HEK293 (cell line): Measurements from ENCODE around the gene KDM4B.

Experiments
- CTCF ChIA-PET: fragments of 350-600 bp; formaldehyde crosslinking; extraction: SDS; loops from one replicate; lab custom pipeline; 2021; ENCODE audit warnings: antibody characterized with exemption; lab: Yijun Ruan, JAX
- POLR2A ChIA-PET: fragments of 300-600 bp; formaldehyde crosslinking; extraction: SDS; loops from one replicate; lab custom pipeline; 2020; ENCODE audit warnings: antibody characterized with exemption, inconsistent platforms; lab: Yijun Ruan, JAX
- H3K27ac ChIP-seq: fragments of 200-500 bp; sonication (Bioruptor generic); 2 replicates; pipeline ENCODE4 v1.5.1; 2014; ENCODE audit warnings: low read depth, low read length, control low read depth, inconsistent platforms; ENCODE audit errors: extremely low read depth
- H3K36me3 ChIP-seq, 2 experiments: fragments of 200-500 bp in 1 of 2; sonication (Bioruptor generic) in 1 of 2; 1 replicate in 1 of 2; 2 replicates in 1 of 2; pipeline ENCODE4 v1.5.1; 2014 to 2017; ENCODE audit warnings: inconsistent platforms in 2 of 2, low read length in 2 of 2; ENCODE audit not compliant: control insufficient read depth in 2 of 2, insufficient read depth in 1 of 2
- H3K4me1 ChIP-seq: fragments of 200-500 bp; sonication (Bioruptor generic); 2 replicates; pipeline ENCODE4 v1.5.1; 2014; ENCODE audit warnings: mild to moderate bottlenecking, low read length, inconsistent platforms; ENCODE audit not compliant: control insufficient read depth, insufficient read depth
- H3K4me3 ChIP-seq: 2 replicates; pipeline ENCODE4 v1.5.1; 2011; ENCODE audit warnings: low read depth, mild to moderate bottlenecking, control low read depth, low read length, moderate library complexity
- H3K9me3 ChIP-seq: fragments of 200-500 bp; sonication (Bioruptor generic); 2 replicates; pipeline ENCODE4 v1.5.1; 2014; ENCODE audit warnings: low read depth, low read length, inconsistent platforms; ENCODE audit not compliant: control insufficient read depth, insufficient read depth
- HOXD13 ChIP-seq: sonication (generic); formaldehyde crosslinking; IDR thresholded peaks from 2 replicates; pipeline ENCODE4 v1.8.0; 2022; ENCODE audit warnings: missing genetic modification reagents, borderline replicate concordance
- KLF17 ChIP-seq: fragments of 450-650 bp; formaldehyde crosslinking; IDR thresholded peaks from 2 replicates; pipeline ENCODE4 v1.5.1; 2016; ENCODE audit warnings: missing biosample characterization, missing genetic modification characterization
- KLF8 ChIP-seq: fragments of 450-650 bp; formaldehyde crosslinking; IDR thresholded peaks from 2 replicates; pipeline ENCODE4 v1.5.1; 2016; ENCODE audit warnings: missing biosample characterization, missing genetic modification characterization
- OVOL3 ChIP-seq: fragments of 450-650 bp; formaldehyde crosslinking; IDR thresholded peaks from 2 replicates; pipeline ENCODE4 v1.5.1; 2016; ENCODE audit warnings: missing biosample characterization, missing genetic modification characterization
- PBX3 ChIP-seq: sonication (generic); formaldehyde crosslinking; IDR thresholded peaks from 2 replicates; pipeline ENCODE4 v1.8.1; 2022; ENCODE audit warnings: mild to moderate bottlenecking, moderate library complexity, missing genetic modification reagents
- PRDM1 ChIP-seq: fragments of 450-650 bp; formaldehyde crosslinking; IDR thresholded peaks from 2 replicates; pipeline ENCODE4; 2016; ENCODE audit warnings: missing biosample characterization, missing genetic modification characterization
- SCRT1 ChIP-seq: fragments of 450-650 bp; formaldehyde crosslinking; IDR thresholded peaks from 2 replicates; pipeline ENCODE4 v1.5.1; 2016; ENCODE audit warnings: missing biosample characterization, missing genetic modification characterization, borderline replicate concordance
- ZBTB1 ChIP-seq: fragments of 450-650 bp; formaldehyde crosslinking; IDR thresholded peaks from 2 replicates; pipeline ENCODE4 v1.5.1; 2016; ENCODE audit warnings: missing biosample characterization, missing genetic modification characterization
- ZBTB21 ChIP-seq: fragments of 450-650 bp; formaldehyde crosslinking; IDR thresholded peaks from 2 replicates; pipeline ENCODE4 v1.5.1; 2017; ENCODE audit warnings: missing biosample characterization, missing genetic modification characterization
- ZBTB49 ChIP-seq: fragments of 450-650 bp; formaldehyde crosslinking; IDR thresholded peaks from 2 replicates; pipeline ENCODE4 v1.5.1; 2016; ENCODE audit warnings: missing biosample characterization, missing genetic modification characterization, low read depth
- ZIC2 ChIP-seq: fragments of 450-650 bp; formaldehyde crosslinking; IDR thresholded peaks from 2 replicates; pipeline ENCODE4 v1.5.1; 2016; ENCODE audit warnings: missing biosample characterization, missing genetic modification characterization
- ZNF112 ChIP-seq: fragments of 450-650 bp; formaldehyde crosslinking; IDR thresholded peaks from 2 replicates; pipeline ENCODE4 v1.5.0; 2017; ENCODE audit warnings: missing biosample characterization, missing genetic modification characterization
- ZNF121 ChIP-seq: fragments of 450-650 bp; formaldehyde crosslinking; IDR thresholded peaks from 2 replicates; pipeline ENCODE4 v1.5.1; 2016; ENCODE audit warnings: missing biosample characterization, missing genetic modification characterization
- ZNF157 ChIP-seq: fragments of 450-650 bp; formaldehyde crosslinking; IDR thresholded peaks from 2 replicates; pipeline ENCODE4 v1.5.1; 2016; ENCODE audit warnings: missing biosample characterization, missing genetic modification characterization
- ZNF19 ChIP-seq: fragments of 450-650 bp; formaldehyde crosslinking; IDR thresholded peaks from 2 replicates; pipeline ENCODE4; 2016; ENCODE audit warnings: missing biosample characterization, missing genetic modification characterization, low read depth
- ZNF280C ChIP-seq: fragments of 450-650 bp; formaldehyde crosslinking; IDR thresholded peaks from 2 replicates; pipeline ENCODE4 v1.5.1; 2016; ENCODE audit warnings: missing biosample characterization, missing genetic modification characterization
- ZNF324 ChIP-seq: fragments of 450-650 bp; formaldehyde crosslinking; IDR thresholded peaks from 2 replicates; pipeline ENCODE4 v1.5.1; 2016; ENCODE audit warnings: missing biosample characterization, missing genetic modification characterization
- ZNF362 ChIP-seq: fragments of 450-650 bp; formaldehyde crosslinking; IDR thresholded peaks from 2 replicates; pipeline ENCODE4 v1.5.1; 2016; ENCODE audit warnings: missing biosample characterization, missing genetic modification characterization
- ZNF514 ChIP-seq: fragments of 450-650 bp; formaldehyde crosslinking; IDR thresholded peaks from 2 replicates; pipeline ENCODE4 v1.5.1; 2016; ENCODE audit warnings: missing biosample characterization, missing genetic modification characterization
- ZNF596 ChIP-seq: fragments of 450-650 bp; IDR thresholded peaks from 2 replicates; pipeline ENCODE4 v1.5.0; 2018; ENCODE audit warnings: missing biosample characterization, mild to moderate bottlenecking, missing genetic modification characterization, moderate library complexity
- ZNF624 ChIP-seq: fragments of 450-650 bp; formaldehyde crosslinking; IDR thresholded peaks from 2 replicates; pipeline ENCODE4 v1.5.1; 2017; ENCODE audit warnings: missing biosample characterization, missing genetic modification characterization
- ZNF629 ChIP-seq: fragments of 450-650 bp; formaldehyde crosslinking; IDR thresholded peaks from 2 replicates; pipeline ENCODE4 v1.5.1; 2017; ENCODE audit warnings: missing biosample characterization, missing genetic modification characterization
- ZNF645 ChIP-seq: fragments of 450-650 bp; formaldehyde crosslinking; IDR thresholded peaks from 2 replicates; pipeline ENCODE4; 2016; ENCODE audit warnings: missing biosample characterization, missing genetic modification characterization
- ZNF658 ChIP-seq: fragments of 450-650 bp; formaldehyde crosslinking; IDR thresholded peaks from 2 replicates; pipeline ENCODE4; 2016; ENCODE audit warnings: missing biosample characterization, missing genetic modification characterization
- ZNF664 ChIP-seq: fragments of 450-650 bp; formaldehyde crosslinking; IDR thresholded peaks from 2 replicates; pipeline ENCODE4 v1.5.1; 2016; ENCODE audit warnings: missing biosample characterization, missing genetic modification characterization
- ZNF837 ChIP-seq: fragments of 450-650 bp; formaldehyde crosslinking; IDR thresholded peaks from 2 replicates; pipeline ENCODE4 v1.5.1; 2016; ENCODE audit warnings: missing biosample characterization, missing genetic modification characterization

The KDM4B gene

GRCh38 chr19:4988770-4989251, 19.9 kb downstream of the KDM4B start (continued):
- TF ChIP-seq ZNF112 (tag by site-specific recombination) (no peak), ZIC2 (tag by site-specific recombination) (peak; percentile 58), KLF17 (tag by site-specific recombination) (0 out of 2 replicates have a peak, but pooled peaks have one; percentile 44)
- TF ChIP-seq, all 188 proteins: peak for 6

- Histone ChIP-seq H3K4me3 (no peak overlapping the region), H3K9me3 (no peaks in the 10 kb centered on the region), H3K27ac (no peak overlapping the region)
- CTCF ChIA-PET, result interaction anchor here (0.6 to 1.1 kb wide), 3 partner anchors 10 to 35 kb away, joined by 4 to 10 read pairs (median 5); no protein-coding TSS in a partner anchor
- TF ChIP-seq ZNF324 (tag by site-specific recombination), result no peak
- no peak for TF ChIP-seq ZNF664 (tag by site-specific recombination)
- no peak for TF ChIP-seq ZNF121
- TF ChIP-seq HOXD13 (CRISPR knock-in tag), result no peak
- TF ChIP-seq ZNF280C, result no peak
- no peak for TF ChIP-seq ZNF645 (tag by site-specific recombination)
- TF ChIP-seq PRDM1 (tag by site-specific recombination), result no peak
- no peak for TF ChIP-seq ZNF514 (tag by site-specific recombination)
- TF ChIP-seq ZNF624 (tag by site-specific recombination), result no peak
- TF ChIP-seq ZNF837, result no peak
- TF ChIP-seq, all 188 proteins: peak for 0
- H3K4me1 ChIP-seq, result peaks cover 2% of the 10 kb centered on the region; the same call in 1 of the 2 replicates
- POLR2A ChIA-PET, result no interaction called here
- peaks cover 0 to 8% of the 10 kb centered on the region in 2 experiments; a peak in 1 of 3 replicates for H3K36me3 ChIP-seq
Observed at GRCh38 chr19:4990306-4990705, 21.4 kb downstream of the KDM4B start.

GRCh38 chr19:4991538-4991937, 22.6 kb downstream of the KDM4B start:
- Histone ChIP-seq H3K9me3 (no peaks in the 10 kb centered on the region), H3K36me3 (peaks cover 0 to 12% of the 10 kb centered on the region in 2 experiments; a peak in 1 of 3 replicates), H3K4me3 (no peak overlapping the region), H3K4me1 (no peaks in the 10 kb centered on the region; the same call in 1 of the 2 replicates), H3K27ac (no peak overlapping the region)
- ChIA-PET POLR2A (no interaction called here), CTCF (no interaction called here)
- TF ChIP-seq KLF8 (tag by site-specific recombination), result no peak
- TF ChIP-seq ZNF362 (tag by site-specific recombination), result no peak
- TF ChIP-seq ZNF629 (tag by site-specific recombination), result no peak
- TF ChIP-seq OVOL3 (tag by site-specific recombination), result no peak
- TF ChIP-seq ZNF19 (tag by site-specific recombination), result no peak
- TF ChIP-seq SCRT1 (tag by site-specific recombination), result no peak
- TF ChIP-seq ZNF157 (tag by site-specific recombination), result no peak
- no peak for TF ChIP-seq ZBTB1 (tag by site-specific recombination)
- no peak for TF ChIP-seq ZNF658
- TF ChIP-seq PBX3 (CRISPR knock-in tag), result no peak
- TF ChIP-seq ZBTB49 (tag by site-specific recombination), result no peak
- no peak for TF ChIP-seq ZBTB21
- no peak for TF ChIP-seq ZNF596 (tag by site-specific recombination)
